ENCODE data around the gene STRA8. TPM values are rescaled to one million over a fixed set of nuclear protein-coding genes. Genes with fewer than 3 reads are reported as not detected.

The STRA8 gene
- total and polyA plus RNA-seq, 2 of the 13 experiments (the other 11 are each of a cell fraction or from before 2014, with no cell fraction given), result not detected

DNA sequence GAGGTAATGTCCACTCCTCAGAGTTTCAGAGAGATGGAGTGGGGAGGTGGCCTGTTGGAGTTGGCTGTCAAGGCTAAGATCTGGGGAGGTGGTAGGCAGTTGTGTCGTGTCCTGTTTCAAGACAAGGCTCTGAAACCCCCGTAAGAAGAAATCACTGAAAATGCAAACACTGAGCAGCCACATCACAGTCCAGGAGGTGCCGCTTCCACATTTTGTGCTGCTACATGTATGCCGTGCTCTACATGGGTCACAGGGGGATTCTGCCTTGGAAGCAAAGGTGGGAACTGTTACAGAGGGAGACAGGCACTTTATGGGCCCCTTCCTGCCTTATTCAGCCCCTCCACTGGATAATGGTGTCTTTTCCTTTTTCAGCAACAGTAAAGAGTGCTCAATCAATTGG lies 34.2 kb upstream of the STRA8 start (continued):
- TF ChIP-seq, protein P1, sequence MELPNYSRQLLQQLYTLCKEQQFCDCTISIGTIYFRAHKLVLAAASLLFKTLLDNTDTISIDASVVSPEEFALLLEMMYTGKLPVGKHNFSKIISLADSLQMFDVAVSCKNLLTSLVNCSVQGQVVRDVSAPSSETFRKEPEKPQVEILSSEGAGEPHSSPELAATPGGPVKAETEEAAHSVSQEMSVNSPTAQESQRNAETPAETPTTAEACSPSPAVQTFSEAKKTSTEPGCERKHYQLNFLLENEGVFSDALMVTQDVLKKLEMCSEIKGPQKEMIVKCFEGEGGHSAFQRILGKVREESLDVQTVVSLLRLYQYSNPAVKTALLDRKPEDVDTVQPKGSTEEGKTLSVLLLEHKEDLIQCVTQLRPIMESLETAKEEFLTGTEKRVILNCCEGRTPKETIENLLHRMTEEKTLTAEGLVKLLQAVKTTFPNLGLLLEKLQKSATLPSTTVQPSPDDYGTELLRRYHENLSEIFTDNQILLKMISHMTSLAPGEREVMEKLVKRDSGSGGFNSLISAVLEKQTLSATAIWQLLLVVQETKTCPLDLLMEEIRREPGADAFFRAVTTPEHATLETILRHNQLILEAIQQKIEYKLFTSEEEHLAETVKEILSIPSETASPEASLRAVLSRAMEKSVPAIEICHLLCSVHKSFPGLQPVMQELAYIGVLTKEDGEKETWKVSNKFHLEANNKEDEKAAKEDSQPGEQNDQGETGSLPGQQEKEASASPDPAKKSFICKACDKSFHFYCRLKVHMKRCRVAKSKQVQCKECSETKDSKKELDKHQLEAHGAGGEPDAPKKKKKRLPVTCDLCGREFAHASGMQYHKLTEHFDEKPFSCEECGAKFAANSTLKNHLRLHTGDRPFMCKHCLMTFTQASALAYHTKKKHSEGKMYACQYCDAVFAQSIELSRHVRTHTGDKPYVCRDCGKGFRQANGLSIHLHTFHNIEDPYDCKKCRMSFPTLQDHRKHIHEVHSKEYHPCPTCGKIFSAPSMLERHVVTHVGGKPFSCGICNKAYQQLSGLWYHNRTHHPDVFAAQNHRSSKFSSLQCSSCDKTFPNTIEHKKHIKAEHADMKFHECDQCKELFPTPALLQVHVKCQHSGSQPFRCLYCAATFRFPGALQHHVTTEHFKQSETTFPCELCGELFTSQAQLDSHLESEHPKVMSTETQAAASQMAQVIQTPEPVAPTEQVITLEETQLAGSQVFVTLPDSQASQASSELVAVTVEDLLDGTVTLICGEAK (IDR thresholded peaks at IDR 0.05), result no peak
- TF ChIP-seq, protein P1 (CRISPR knock-in tag; IDR thresholded peaks at IDR 0.05), result no peak

- in situ Hi-C loops (cut with HindIII; ENCODE audit: extremely low pct_ligation_motif_present, low pct_unique_long_range_greater_than_20kb), result no loop called here
- TF ChIP-seq ZBTB42 (CRISPR knock-in tag; IDR thresholded peaks at IDR 0.05) (no peak), ZFP62 (CRISPR knock-in tag; IDR thresholded peaks at IDR 0.05) (no peak), ATM (IDR thresholded peaks at IDR 0.05; ENCODE audit: borderline replicate concordance) (no peak), ZNF546 (CRISPR knock-in tag; conservative IDR thresholded peaks at IDR 0.05) (no peak)
- TF ChIP-seq, protein P2, sequence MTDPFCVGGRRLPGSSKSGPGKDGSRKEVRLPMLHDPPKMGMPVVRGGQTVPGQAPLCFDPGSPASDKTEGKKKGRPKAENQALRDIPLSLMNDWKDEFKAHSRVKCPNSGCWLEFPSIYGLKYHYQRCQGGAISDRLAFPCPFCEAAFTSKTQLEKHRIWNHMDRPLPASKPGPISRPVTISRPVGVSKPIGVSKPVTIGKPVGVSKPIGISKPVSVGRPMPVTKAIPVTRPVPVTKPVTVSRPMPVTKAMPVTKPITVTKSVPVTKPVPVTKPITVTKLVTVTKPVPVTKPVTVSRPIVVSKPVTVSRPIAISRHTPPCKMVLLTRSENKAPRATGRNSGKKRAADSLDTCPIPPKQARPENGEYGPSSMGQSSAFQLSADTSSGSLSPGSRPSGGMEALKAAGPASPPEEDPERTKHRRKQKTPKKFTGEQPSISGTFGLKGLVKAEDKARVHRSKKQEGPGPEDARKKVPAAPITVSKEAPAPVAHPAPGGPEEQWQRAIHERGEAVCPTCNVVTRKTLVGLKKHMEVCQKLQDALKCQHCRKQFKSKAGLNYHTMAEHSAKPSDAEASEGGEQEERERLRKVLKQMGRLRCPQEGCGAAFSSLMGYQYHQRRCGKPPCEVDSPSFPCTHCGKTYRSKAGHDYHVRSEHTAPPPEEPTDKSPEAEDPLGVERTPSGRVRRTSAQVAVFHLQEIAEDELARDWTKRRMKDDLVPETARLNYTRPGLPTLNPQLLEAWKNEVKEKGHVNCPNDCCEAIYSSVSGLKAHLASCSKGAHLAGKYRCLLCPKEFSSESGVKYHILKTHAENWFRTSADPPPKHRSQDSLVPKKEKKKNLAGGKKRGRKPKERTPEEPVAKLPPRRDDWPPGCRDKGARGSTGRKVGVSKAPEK (CRISPR knock-in tag; IDR thresholded peaks at IDR 0.05; ENCODE audit: borderline replicate concordance), result no peak
- TF ChIP-seq, protein P3, sequence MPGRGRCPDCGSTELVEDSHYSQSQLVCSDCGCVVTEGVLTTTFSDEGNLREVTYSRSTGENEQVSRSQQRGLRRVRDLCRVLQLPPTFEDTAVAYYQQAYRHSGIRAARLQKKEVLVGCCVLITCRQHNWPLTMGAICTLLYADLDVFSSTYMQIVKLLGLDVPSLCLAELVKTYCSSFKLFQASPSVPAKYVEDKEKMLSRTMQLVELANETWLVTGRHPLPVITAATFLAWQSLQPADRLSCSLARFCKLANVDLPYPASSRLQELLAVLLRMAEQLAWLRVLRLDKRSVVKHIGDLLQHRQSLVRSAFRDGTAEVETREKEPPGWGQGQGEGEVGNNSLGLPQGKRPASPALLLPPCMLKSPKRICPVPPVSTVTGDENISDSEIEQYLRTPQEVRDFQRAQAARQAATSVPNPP (CRISPR knock-in tag; IDR thresholded peaks at IDR 0.05), result no peak
- TF ChIP-seq, protein P4, sequence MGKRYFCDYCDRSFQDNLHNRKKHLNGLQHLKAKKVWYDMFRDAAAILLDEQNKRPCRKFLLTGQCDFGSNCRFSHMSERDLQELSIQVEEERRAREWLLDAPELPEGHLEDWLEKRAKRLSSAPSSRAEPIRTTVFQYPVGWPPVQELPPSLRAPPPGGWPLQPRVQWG (CRISPR knock-in tag; IDR thresholded peaks at IDR 0.05; ENCODE audit: borderline replicate concordance, low read depth), result no peak
These were observed 32.8 kb upstream of the STRA8 start for GRCh38 chr7:135200821-135201331.

More at GRCh38 chr7:135200821-135201331, 32.8 kb upstream of the STRA8 start:
- H3K4me1 ChIP-seq (ENCODE audit: insufficient read depth, low read length), result no peaks in the 10 kb centered on the region
- no peak overlapping the region for H2AFZ ChIP-seq (ENCODE audit: low read length)
- no peaks in the 10 kb centered on the region for H3K79me2 ChIP-seq (ENCODE audit: insufficient read depth, low read length)
- intact Hi-C loops (cut with micrococcal nuclease; ENCODE audit: unreplicated experiment), result no loop called here
- H3K4me2 ChIP-seq (ENCODE audit: low read depth, low read length), result no peak overlapping the region
- no TSS peak for BruUV-seq (replicated peaks)
- H3K36me3 ChIP-seq (replicated peaks in 1 of 2; ENCODE audit: control insufficient read depth in 1 of 2, insufficient read depth in 2 of 2, low read length in 2 of 2), result peaks cover 28 to 63% of the 10 kb centered on the region in 2 experiments
- no peaks in the 10 kb centered on the region for H4K20me1 ChIP-seq (ENCODE audit: insufficient read depth, low read length)
- ChIA-PET POLR2A (no interaction called here), CTCF (ENCODE audit: low intra/inter-chr PET ratio, low total read pairs) (no interaction called here)
- no peak overlapping the region for H3K4me3 ChIP-seq (replicated peaks in 1 of 3; ENCODE audit: insufficient read depth in 1 of 3, low read depth in 2 of 3, low read length in 3 of 3)
- H3K27me3 ChIP-seq (ENCODE audit: control insufficient read depth in 1 of 2, insufficient read depth in 2 of 2, low read length in 2 of 2), result no peaks in the 10 kb centered on the region
- H3K27ac ChIP-seq (ENCODE audit: extremely low read length, insufficient read depth, low read length), result no peak overlapping the region
- WGBS (ENCODE audit: low lambda C conversion rate), result 98% methylated on average over 3 of the region's 3 CpGs
- no peak for ATAC-seq
- no peaks in the 10 kb centered on the region for H3K9me3 ChIP-seq (ENCODE audit: low read length)
- no peak for DNase-seq (ENCODE audit: low spot score)
- H3K9ac ChIP-seq (ENCODE audit: insufficient read depth, low read depth, low read length), result no peak overlapping the region
- no peak for FAIRE-seq
